Stimulated activated CD8-positive, alpha-beta memory T cell treated with anti-CD3 and anti-CD28 coated beads, Interleukin-7, amount 100 ng/mL, for 48 hours (primary cell): ENCODE results near the gene FAM83E.
"Not testable (repeated sequence)": the region's sequence is repeated elsewhere in the genome, so short reads cannot be mapped to it uniquely, and the experiment has no call there.

Experiments
- DNase-seq, 2 donors: peaks; one replicate each; pipeline ENCODE4 v3.0.0-alpha.2; 2020; ENCODE audit warnings: low read depth in 1 of 2; ENCODE audit errors: extremely low read depth in 1 of 2

The FAM83E gene

DNA sequence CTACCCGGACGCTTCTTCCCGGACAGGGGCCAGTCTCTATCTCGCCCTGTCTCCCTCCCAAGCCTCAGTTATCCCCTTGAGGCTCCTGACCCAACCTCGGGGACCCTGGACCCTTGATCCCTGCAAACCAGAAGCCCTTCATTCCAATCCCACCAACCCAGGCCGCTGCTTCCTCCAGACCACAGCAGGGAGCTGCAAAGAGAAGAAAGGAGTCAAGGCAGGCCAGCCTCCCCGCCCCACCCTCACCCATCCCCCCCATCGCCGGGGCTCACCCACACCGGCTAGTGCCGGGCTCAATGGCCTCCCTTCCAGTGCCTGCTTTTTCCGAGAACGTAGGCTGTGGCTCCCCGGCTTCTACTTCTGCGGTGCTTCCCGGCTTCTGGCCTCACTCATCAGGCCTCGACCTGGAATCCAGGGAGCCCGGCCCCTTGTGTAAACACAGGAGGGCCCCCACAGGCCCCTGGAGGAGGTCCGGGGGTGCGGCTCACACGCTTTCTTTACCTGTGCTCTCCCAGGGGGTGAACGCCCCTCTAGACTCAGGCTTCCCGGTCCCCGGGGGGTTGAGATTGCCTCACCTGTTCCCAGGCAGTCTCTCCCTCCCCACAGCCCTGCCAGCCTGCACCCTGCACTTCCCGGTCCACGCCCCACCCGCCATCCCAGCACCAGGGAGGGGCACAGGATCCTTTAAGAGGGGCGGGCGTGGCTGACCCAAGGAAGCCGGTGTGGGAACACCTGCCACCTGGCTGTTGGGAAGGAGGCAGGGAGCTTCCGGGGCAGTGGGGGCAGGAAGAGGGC, at the start of gene FAM83E:
FAM83E (minus strand) TSS at position 641 of the 795 bp plus-strand sequence. CDS start 1,704 bp downstream, outside the sequence.
- no peak for DNase-seq

GRCh38 chr19:48664476-48664875, 49.6 kb upstream of the FAM83E start:
- no peak for DNase-seq

DNA sequence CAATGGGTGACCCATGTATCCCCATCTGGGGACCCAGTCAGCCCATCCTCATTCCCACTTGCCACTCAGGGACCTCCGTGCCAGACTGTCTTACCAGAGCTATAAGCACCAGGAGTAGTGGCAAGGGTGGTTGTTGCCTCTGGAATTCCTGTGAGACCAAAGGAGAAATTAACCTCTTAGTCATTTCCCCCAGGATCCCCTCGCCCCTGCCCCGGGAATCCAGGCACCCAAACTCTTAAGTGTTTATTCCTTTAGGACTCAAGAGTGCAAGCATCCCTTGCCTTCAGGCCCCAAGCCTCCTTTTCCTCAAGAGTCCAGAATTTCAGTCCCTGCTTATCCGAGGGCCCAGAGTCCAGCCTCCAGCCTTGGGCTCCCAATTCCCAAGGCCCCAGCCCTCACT, 48.8 kb upstream of the FAM83E start:
- no peak for DNase-seq

- no peak for DNase-seq
Measured at GRCh38 chr19:48661711-48662090, 46.8 kb upstream of the FAM83E start.

DNA sequence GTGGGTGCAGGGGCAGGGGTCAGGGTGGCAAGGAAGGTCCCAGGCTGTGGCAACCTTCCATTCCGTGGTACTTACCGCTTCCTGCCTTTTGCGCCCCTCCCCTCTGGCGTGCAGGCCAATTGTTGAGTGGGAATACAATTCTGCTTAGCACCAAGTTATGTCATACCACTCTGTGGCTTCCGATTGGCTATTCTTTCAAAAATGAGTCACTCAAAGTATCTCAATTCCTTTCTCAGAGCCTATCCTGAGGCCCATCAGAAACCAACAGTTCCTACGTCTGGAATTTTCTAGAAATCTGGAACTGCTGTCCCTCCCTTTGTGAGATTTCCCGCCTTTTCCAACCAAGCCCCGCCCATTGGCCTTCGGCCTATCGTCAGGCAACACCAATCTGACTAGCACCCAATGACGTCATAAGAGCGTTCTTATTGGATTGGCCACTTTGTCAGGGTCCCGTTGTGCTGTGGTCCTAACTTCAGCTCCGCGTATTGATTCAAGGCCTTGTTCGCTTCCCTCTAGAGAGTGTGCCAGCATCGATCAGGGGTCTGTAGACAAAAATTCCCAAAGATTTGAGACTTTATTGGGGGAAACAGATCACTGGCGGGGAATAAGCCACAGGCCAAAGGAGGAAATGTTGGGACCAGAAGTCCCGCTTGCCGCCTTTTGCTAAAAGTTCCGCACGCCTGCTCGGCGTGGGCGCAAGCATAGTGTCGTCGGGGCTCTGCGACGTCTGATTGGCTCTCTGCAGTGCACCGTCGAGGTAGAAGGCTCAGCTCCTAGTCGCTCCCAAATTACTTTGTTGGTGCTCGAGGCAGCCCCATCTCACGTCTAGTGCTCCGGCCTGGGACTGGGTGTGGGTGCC, 46.2 kb upstream of the FAM83E start:
- DNase-seq, result peak in 1 of 2 donors; percentile 77

GRCh38 chr19:48659768-48660167, 44.9 kb upstream of the FAM83E start:
- no peak for DNase-seq

DNA sequence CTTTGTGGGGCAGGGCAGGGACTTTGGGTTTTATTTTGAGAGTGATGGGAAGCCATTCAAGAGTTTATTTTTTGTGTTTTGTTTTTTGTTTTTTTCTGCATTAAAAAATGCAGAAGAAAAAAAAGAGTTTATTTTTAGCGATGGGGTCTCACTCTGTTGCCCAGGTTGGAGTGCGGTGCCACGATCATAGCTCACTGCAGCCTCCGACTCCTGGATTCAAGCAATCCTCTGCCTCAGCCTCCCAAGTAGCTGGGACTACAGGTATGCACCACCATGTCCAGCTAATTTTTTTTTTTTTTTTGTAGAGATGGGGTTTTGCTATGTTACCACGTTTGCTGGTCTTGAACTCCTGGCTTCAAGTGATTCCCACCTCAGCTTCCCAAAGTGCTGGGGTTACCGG, 43.6 kb upstream of the FAM83E start:
- no peak for DNase-seq

GRCh38 chr19:48657828-48658227, 43.0 kb upstream of the FAM83E start:
- DNase-seq, result not testable (repeated sequence)

- DNase-seq, result no peak
Measured at GRCh38 chr19:48656840-48657474, 42.1 kb upstream of the FAM83E start.

GRCh38 chr19:48654299-48655059, 39.6 kb upstream of the FAM83E start:
- no peak for DNase-seq

GRCh38 chr19:48651683-48652048, 36.8 kb upstream of the FAM83E start:
- DNase-seq, result no peak

- DNase-seq, result no peak
Measured at GRCh38 chr19:48650974-48651682, 36.3 kb upstream of the FAM83E start.

- no peak for DNase-seq
Measured at GRCh38 chr19:48648134-48648533, 33.3 kb upstream of the FAM83E start.

DNA sequence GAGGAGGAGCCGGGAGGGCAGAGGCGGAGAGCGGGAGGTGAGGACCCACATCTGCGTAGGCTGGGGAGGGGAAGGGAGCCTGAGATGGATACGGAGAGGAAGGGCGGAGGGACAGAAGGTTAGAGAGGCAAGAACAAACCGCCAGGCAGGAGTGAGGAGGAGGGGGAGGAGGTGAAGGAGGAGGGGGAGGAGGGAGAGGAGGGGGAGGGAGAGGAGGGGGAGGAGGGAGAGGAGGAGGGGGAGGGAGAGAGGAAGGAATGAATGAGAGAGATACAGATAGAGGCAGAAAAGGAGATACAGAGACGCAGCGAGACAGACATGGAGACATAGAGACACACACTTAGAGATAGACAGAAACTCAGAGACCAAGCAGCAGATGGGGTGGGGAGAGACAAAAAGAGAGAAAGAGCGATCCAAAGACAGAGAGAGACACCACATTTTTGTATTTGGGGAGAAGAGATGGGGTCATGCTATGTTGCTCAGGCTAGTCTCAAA, 31.9 kb upstream of the FAM83E start:
- DNase-seq, result no peak

DNA sequence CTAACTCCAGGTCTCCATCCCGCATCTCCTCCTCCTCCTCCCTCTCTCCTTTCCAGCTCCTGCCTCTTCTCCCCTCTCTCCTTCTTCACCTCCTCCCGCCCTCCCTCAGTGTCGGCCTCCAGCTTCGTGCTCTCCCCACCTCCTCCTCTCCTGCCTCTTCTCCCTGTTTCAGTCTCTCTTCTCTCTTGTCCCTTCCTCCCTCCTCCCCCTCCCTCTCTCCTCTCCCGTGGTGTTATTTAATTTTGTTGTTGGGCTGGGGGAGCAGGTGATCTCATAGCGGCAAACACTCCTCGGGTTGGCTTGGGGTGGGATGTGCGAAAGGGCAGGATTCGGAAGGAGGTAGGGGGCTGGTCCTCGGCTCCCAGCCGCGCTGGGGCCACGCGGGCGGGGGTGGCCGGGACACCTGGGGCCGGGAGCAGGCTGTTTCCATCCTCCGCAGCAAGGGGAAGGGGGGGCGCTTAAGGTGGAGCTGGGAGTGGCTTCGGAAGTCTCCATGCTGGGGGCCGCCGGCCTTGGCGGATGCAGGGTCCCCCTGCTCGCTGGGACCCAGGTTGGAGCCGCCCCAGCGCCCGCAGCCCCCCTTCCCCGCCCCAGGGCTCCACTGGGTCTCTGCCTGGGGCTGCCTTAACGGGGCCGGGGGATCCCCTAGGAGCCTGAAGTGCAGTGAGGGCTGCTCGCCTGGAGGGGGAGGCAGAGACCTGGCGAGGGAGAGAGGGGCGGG, 31.3 kb upstream of the FAM83E start, which contains the start of gene CA11:
CA11 (minus strand) TSS at position 187 of the 721 bp plus-strand sequence. CDS start 555 bp downstream, outside the sequence.
- DNase-seq, result peak; percentile 80 to 86

GRCh38 chr19:48645620-48646000, 30.7 kb upstream of the FAM83E start:
- no peak for DNase-seq

DNA sequence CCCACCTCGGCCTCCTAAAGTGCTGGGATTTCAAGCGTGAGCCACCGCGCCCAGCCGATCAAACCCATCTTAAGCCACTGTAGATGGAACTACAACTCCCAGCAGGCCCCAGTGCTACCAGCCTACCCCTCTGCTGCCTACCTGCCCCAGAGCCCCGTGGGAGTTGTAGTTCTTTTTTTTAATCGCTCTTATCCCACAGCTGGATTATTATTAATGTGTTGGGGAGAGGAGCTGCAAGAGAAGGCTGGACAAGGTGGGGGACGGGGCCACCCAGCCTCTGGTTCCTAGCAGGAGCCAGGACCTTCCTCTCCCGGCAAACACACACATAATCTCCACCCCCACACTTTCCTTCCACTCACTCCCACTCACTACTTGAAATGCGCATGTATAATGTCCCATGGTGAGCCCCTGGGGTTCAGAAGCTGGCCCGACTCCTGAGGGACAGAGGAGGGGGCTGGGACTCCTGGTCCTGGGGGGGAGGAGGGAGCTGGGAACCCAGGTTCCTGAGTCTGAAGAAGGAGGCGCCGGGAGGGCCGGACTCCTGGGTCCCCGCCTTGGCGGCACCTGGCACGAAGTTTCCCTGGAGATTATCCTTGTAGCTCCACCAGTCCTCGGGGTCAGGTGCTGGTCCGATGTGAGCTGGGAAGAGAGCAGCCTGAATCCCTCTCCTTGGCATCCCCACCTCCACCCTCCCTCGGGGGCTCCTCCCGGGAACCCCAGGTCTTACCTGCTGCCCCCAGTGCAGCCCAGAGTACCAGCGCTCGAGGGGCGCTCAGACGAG, 30.2 kb upstream of the FAM83E start:
- peak in 1 of 2 donors; percentile 66 for DNase-seq

GRCh38 chr19:48644355-48644754, 29.5 kb upstream of the FAM83E start:
- no peak for DNase-seq
